22Rv1 (cell line): ENCODE measurements around the gene DNAJB1.

Experiments
- ZFX ChIP-seq: fragments of 450-650 bp; IDR thresholded peaks from 2 replicates; pipeline ENCODE4 v1.6.1; 2017; ENCODE audit warnings: antibody characterized with exemption, borderline replicate concordance
- TF ChIP-seq, protein P1 (sequence below): fragments of 450-650 bp; IDR thresholded peaks from 2 replicates; pipeline ENCODE4 v1.5.1; 2017; ENCODE audit warnings: mild to moderate bottlenecking

DNA sequence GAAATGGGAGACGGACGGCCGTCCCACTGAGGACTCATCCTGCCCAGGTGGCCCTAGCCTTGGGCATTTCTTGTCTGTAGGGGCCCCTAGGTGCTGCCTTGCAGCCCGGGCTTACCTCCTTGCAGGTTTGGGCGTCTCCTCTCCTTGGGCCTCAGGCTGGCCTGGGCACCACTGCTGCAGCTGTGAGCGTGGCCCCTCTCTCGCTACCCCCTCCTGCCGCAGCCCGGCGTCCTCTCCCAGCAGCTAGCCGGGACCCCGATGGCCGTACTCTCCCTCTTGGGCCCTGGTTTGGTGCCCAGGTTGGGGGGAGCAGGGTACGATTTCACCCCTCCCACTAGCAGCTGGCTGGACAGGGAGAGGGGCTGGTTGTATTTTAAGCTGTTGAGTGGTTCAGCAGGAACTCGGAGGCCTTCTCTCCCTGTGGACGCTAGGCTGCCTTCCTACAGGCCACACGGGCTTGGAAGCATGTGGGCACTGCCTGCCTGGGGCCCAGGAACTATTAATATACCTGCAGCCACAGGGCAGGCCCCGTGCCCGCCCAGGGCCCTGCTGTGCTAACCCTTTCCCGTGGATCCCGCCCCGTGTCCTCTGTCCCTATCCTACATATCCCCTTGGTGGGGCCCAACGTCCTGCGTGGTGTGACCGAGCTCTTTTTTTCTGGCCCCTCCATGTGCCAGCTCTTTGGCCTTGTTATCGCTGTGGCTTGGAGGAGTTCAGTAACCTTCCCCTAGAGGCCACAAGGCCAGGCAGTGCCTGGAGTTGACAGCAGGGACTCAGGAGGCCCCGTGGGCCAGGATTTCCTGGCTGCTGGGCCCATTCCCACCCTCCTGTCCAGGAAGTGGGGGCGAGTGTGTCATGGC, 41.9 kb upstream of the DNAJB1 start:
- TF ChIP-seq, protein P1, sequence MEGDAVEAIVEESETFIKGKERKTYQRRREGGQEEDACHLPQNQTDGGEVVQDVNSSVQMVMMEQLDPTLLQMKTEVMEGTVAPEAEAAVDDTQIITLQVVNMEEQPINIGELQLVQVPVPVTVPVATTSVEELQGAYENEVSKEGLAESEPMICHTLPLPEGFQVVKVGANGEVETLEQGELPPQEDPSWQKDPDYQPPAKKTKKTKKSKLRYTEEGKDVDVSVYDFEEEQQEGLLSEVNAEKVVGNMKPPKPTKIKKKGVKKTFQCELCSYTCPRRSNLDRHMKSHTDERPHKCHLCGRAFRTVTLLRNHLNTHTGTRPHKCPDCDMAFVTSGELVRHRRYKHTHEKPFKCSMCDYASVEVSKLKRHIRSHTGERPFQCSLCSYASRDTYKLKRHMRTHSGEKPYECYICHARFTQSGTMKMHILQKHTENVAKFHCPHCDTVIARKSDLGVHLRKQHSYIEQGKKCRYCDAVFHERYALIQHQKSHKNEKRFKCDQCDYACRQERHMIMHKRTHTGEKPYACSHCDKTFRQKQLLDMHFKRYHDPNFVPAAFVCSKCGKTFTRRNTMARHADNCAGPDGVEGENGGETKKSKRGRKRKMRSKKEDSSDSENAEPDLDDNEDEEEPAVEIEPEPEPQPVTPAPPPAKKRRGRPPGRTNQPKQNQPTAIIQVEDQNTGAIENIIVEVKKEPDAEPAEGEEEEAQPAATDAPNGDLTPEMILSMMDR, result no peak
- TF ChIP-seq ZFX, result no peak
